ENCODE results near the gene CELA2A.

GRCh38 chr1:15454256-15454655 is 2.3 kb upstream of the CELA2A start:
- TF ChIP-seq SUZ12 (IDR thresholded peaks at IDR 0.05; ENCODE audit: extremely low read depth, insufficient read depth, insufficient read length) (no peak), YY1 (IDR thresholded peaks at IDR 0.05; ENCODE audit: insufficient read depth, insufficient read length) (no peak), ZNF274 (IDR thresholded peaks at IDR 0.05; ENCODE audit: low read depth, low read length) (no peak)
